ENCODE data around the gene CRNKL1.

CRNKL1 gene

GRCh38 chr20:20060234-20060998 lies 8.2 kb upstream of the CRNKL1 start:
- no peak for DNase-seq

- DNase-seq: no peak
Measured at GRCh38 chr20:20051767-20052073, 546 bp downstream of the CRNKL1 start.

GRCh38 chr20:20039752-20040387 lies 12.4 kb downstream of the CRNKL1 start:
- DNase-seq: no peak

- DNase-seq: no peak
Measured at GRCh38 chr20:20038586-20038985, 13.7 kb downstream of the CRNKL1 start.

GRCh38 chr20:20037960-20038359 lies 14.3 kb downstream of the CRNKL1 start:
- no peak for DNase-seq

- DNase-seq: no peak
Measured at GRCh38 chr20:20036756-20037155, 15.5 kb downstream of the CRNKL1 start.

- peak; percentile 54 for DNase-seq
Measured at GRCh38 chr20:20034486-20034885, 17.8 kb downstream of the CRNKL1 start.

GRCh38 chr20:20031790-20032189 lies 20.5 kb downstream of the CRNKL1 start:
- DNase-seq: no peak

- no peak for DNase-seq
Measured at GRCh38 chr20:20027284-20027683, 25.0 kb downstream of the CRNKL1 start.

- no peak for DNase-seq
Measured at GRCh38 chr20:20024942-20025341, 27.3 kb downstream of the CRNKL1 start.

GRCh38 chr20:20023395-20023794 lies 28.9 kb downstream of the CRNKL1 start:
- no peak for DNase-seq

GRCh38 chr20:20022498-20022897 lies 29.8 kb downstream of the CRNKL1 start:
- no peak for DNase-seq

- no peak for DNase-seq
Measured at GRCh38 chr20:20021835-20022234, 30.4 kb downstream of the CRNKL1 start.

GRCh38 chr20:20020908-20021307 lies 31.4 kb downstream of the CRNKL1 start:
- no peak for DNase-seq

- no peak for DNase-seq
Measured at GRCh38 chr20:20019123-20019522, 33.1 kb downstream of the CRNKL1 start.

GRCh38 chr20:20018366-20018765 lies 33.9 kb downstream of the CRNKL1 start:
- DNase-seq: no peak

- DNase-seq: no peak
Measured at GRCh38 chr20:20017844-20018185, 34.5 kb downstream of the CRNKL1 start.

GRCh38 chr20:20017001-20017843 lies 35.0 kb downstream of the CRNKL1 start, which contains the start of gene NAA20:
Gene NAA20 (plus strand): TSS chr20:20017362. CDS start chr20:20017397, 35 bp downstream.
- peak; percentile 93 for DNase-seq

- no peak for DNase-seq
Measured at GRCh38 chr20:20014659-20015058, 37.6 kb downstream of the CRNKL1 start.

- DNase-seq: no peak
Measured at GRCh38 chr20:20012541-20012940, 39.7 kb downstream of the CRNKL1 start.

- peak; percentile 82 for DNase-seq
Measured at GRCh38 chr20:20010639-20011500, 41.4 kb downstream of the CRNKL1 start.

GRCh38 chr20:20009784-20010253 lies 42.4 kb downstream of the CRNKL1 start:
- no peak for DNase-seq

GRCh38 chr20:20005342-20005741 lies 46.9 kb downstream of the CRNKL1 start:
- no peak for DNase-seq
